HFFc6 (cell line): ENCODE results near the gene ENTREP1. TPM values are rescaled to one million over a fixed set of nuclear protein-coding genes. Genes with fewer than 3 reads are reported as not detected.

ENCODE experiments used
- DNase-seq: peaks from one replicate; pipeline ENCODE4 v3.0.0-alpha.2; 2018
- H3K27ac Mint-ChIP-seq: 2 replicates; pipeline ENCODE4 v1.8.0; 2020; ENCODE audit warnings: mild to moderate bottlenecking, mixed read lengths
- H3K27me3 Mint-ChIP-seq: 2 replicates; pipeline ENCODE4 v1.8.0; 2021; ENCODE audit warnings: mild to moderate bottlenecking, moderate library complexity, mixed read lengths; ENCODE audit not compliant: insufficient read depth
- H3K36me3 Mint-ChIP-seq: 2 replicates; pipeline ENCODE4 v1.8.0; 2021; ENCODE audit warnings: low read depth, mixed read lengths
- H3K4me1 Mint-ChIP-seq: 2 replicates; pipeline ENCODE4 v1.8.0; 2020; ENCODE audit warnings: low read depth, mixed read lengths
- H3K4me3 Mint-ChIP-seq: 2 replicates; pipeline ENCODE4 v1.8.0; 2020; ENCODE audit warnings: mild to moderate bottlenecking, moderate library complexity, mixed read lengths
- H3K9me3 Mint-ChIP-seq: 2 replicates; pipeline ENCODE4 v1.8.0; 2020; ENCODE audit warnings: mild to moderate bottlenecking, mixed read lengths
- CTCF ChIP-seq: fragments of 200-600 bp; sonication (generic); IDR thresholded peaks from 2 replicates; pipeline ENCODE4 v1.5.0; 2021; ENCODE audit warnings: antibody characterized with exemption, mild to moderate bottlenecking
- total RNA-seq, 6 experiments: library from RNA; stranded (reverse); fragmentation: NEBNext Ultra II Directional; extraction: Animal tissue kit (Norgen Biotek cat#: 25700); gene quantifications; 2 replicates in 1 of 6; 3 replicates in 5 of 6; pipeline ENCODE4 v1.2.3, GENCODE V29; 2021

Gene ENTREP1
- total RNA-seq, 6 experiments from 2014 or later, result 0.09 TPM; not detected in 5

- Mint-ChIP-seq H3K36me3 (no peaks in the 10 kb centered on the region), H3K4me1 (no peaks in the 10 kb centered on the region), H3K27me3 (peaks cover 23% of the 10 kb centered on the region), H3K9me3 (no peaks in the 10 kb centered on the region), H3K4me3 (no peak overlapping the region), H3K27ac (no peak overlapping the region)
- no peak for DNase-seq
- TF ChIP-seq CTCF, result no peak
Observed at GRCh38 chr9:69331444-69331843, 6.4 kb downstream of the ENTREP1 start.

- Mint-ChIP-seq H3K36me3 (no peaks in the 10 kb centered on the region), H3K9me3 (no peaks in the 10 kb centered on the region), H3K4me1 (no peaks in the 10 kb centered on the region), H3K4me3 (no peak overlapping the region), H3K27ac (no peak overlapping the region), H3K27me3 (peaks cover 23% of the 10 kb centered on the region)
- TF ChIP-seq CTCF, result no peak
- DNase-seq, result no peak
Observed at GRCh38 chr9:69332067-69332685, 7.2 kb downstream of the ENTREP1 start.

- Mint-ChIP-seq H3K4me3 (no peak overlapping the region), H3K36me3 (no peaks in the 10 kb centered on the region), H3K4me1 (no peaks in the 10 kb centered on the region), H3K27me3 (peaks cover 19% of the 10 kb centered on the region), H3K9me3 (no peaks in the 10 kb centered on the region), H3K27ac (no peak overlapping the region)
- TF ChIP-seq CTCF, result no peak
- DNase-seq, result no peak
Observed at GRCh38 chr9:69333716-69334115, 8.7 kb downstream of the ENTREP1 start.

GRCh38 chr9:69334317-69334716, 9.3 kb downstream of the ENTREP1 start:
- no peaks in the 10 kb centered on the region for H3K36me3 Mint-ChIP-seq
- no peak for DNase-seq
- no peak overlapping the region for H3K4me3 Mint-ChIP-seq
- H3K4me1 Mint-ChIP-seq, result no peaks in the 10 kb centered on the region
- no peak overlapping the region for H3K27ac Mint-ChIP-seq
- H3K9me3 Mint-ChIP-seq, result no peaks in the 10 kb centered on the region
- H3K27me3 Mint-ChIP-seq, result peaks cover 20% of the 10 kb centered on the region
- TF ChIP-seq CTCF, result no peak

- no peak for TF ChIP-seq CTCF
- H3K4me1 Mint-ChIP-seq, result no peaks in the 10 kb centered on the region
- no peak overlapping the region for H3K27ac Mint-ChIP-seq
- no peak for DNase-seq
- peaks cover 24% of the 10 kb centered on the region for H3K27me3 Mint-ChIP-seq
- no peaks in the 10 kb centered on the region for H3K36me3 Mint-ChIP-seq
- no peak overlapping the region for H3K4me3 Mint-ChIP-seq
- H3K9me3 Mint-ChIP-seq, result no peaks in the 10 kb centered on the region
Observed at GRCh38 chr9:69339620-69340019, 14.6 kb downstream of the ENTREP1 start.

- Mint-ChIP-seq H3K9me3 (no peaks in the 10 kb centered on the region), H3K27ac (no peak overlapping the region), H3K4me3 (no peak overlapping the region), H3K27me3 (peaks cover 17% of the 10 kb centered on the region), H3K4me1 (no peaks in the 10 kb centered on the region), H3K36me3 (no peaks in the 10 kb centered on the region)
- no peak for DNase-seq
- TF ChIP-seq CTCF, result no peak
Observed at GRCh38 chr9:69340631-69341030, 15.6 kb downstream of the ENTREP1 start.
